ENCODE data around the gene GJA4.

GRCh38 chr1:34839526-34840305 is 46.9 kb downstream of the GJA4 start:
- TF ChIP-seq CTCF (IDR thresholded peaks at IDR 0.05) (no peak), EP300 (IDR thresholded peaks at IDR 0.05) (no peak), POLR2A (IDR thresholded peaks at IDR 0.05) (no peak), POLR2AphosphoS5 (IDR thresholded peaks at IDR 0.05) (peak in 1 of 2 donors; percentile 8)

Measured in upper lobe of left lung (tissue), 4 donors.